IPS-15b (cell line): Measurements from ENCODE around the gene CCT8.
"Not testable (repeated sequence)": the region's sequence is repeated elsewhere in the genome, so short reads cannot be mapped to it uniquely, and the experiment has no call there.

Experiments used
- H3K27me3 ChIP-seq: one replicate; pipeline ENCODE4 v1.6.1; 2013; ENCODE audit warnings: low read length; ENCODE audit not compliant: control insufficient read depth, insufficient read depth
- H3K36me3 ChIP-seq: one replicate; pipeline ENCODE4 v1.6.1; 2013; ENCODE audit warnings: low read length; ENCODE audit not compliant: control insufficient read depth, insufficient read depth
- H3K4me1 ChIP-seq: one replicate; pipeline ENCODE4 v1.6.1; 2013; ENCODE audit warnings: mild to moderate bottlenecking, low read length; ENCODE audit not compliant: control insufficient read depth, insufficient read depth
- H3K4me3 ChIP-seq: one replicate; pipeline ENCODE4 v1.5.1; 2013; ENCODE audit warnings: low read depth, low read length
- H3K9ac ChIP-seq: one replicate; pipeline ENCODE4 v1.6.1; 2013; ENCODE audit warnings: low read depth, mild to moderate bottlenecking, low read length
- H3K9me3 ChIP-seq: one replicate; pipeline ENCODE4 v1.6.1; 2013; ENCODE audit warnings: mild to moderate bottlenecking, low read length; ENCODE audit not compliant: control insufficient read depth, insufficient read depth

CCT8 gene

DNA sequence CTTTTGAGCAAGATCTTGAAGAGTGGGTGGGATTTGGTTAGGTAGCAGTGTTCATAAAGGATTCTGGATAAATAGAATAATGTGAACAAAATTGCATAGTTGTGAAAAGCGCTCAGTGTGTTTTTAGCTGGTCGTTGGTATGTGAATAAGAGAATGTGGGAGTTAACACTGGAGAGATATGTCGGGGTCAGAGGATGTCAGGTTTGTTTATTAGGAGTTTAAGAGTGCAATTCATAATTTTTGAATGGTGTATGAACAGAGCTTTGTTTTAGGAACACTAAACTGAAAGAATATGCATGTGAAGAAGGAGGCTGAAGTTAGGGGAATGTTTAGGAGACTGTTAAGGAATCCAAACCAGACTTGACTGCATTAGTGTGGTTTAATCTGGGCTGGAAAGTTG lies 39.6 kb downstream of the CCT8 start:
- Histone ChIP-seq H3K4me1 (no peaks in the 10 kb centered on the region), H3K9ac (no peak overlapping the region), H3K27me3 (no peaks in the 10 kb centered on the region), H3K36me3 (peaks cover 18% of the 10 kb centered on the region), H3K4me3 (no peak overlapping the region), H3K9me3 (no peaks in the 10 kb centered on the region)

DNA sequence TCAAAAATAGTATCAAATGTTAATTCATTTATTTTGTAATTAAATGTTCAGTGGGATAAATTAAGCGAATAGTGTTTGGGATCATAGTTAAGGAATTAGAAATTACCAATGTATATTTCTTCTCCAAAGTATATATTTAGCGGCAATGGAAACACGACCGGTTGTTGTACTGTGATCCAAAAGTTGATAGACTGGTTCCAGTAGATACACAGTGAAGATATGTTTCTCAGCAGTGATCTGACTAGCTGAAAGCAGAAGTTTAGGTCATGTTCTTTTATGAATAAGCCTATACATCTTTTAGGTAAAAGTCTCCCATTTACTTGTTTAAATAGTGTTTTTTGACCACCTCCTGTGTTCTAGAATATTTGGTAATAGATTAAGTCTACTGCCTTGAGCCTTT lies 40.1 kb downstream of the CCT8 start:
- no peaks in the 10 kb centered on the region for H3K9me3 ChIP-seq
- H3K9ac ChIP-seq = no peak overlapping the region
- peaks cover 18% of the 10 kb centered on the region for H3K36me3 ChIP-seq
- no peaks in the 10 kb centered on the region for H3K27me3 ChIP-seq
- no peak overlapping the region for H3K4me3 ChIP-seq
- H3K4me1 ChIP-seq = no peaks in the 10 kb centered on the region

DNA sequence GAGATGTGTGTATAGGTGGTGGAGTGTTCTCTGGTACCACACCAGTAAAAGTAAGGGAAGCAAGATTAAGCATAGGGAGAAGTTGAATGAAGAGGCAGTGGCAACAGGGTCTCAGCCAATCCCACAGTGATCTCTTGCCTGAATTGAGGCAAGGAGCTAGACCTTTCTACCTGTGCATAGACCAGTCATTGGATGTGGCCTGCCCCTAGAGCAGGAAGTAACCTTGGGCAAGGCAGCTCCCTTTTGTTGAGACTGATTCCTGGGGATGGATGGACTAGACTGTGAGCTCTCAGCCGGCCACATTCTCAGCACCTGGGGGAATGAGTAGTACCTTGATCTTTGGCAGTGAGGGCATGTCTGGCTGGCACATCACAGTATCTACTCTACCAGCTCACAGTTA lies 42.5 kb downstream of the CCT8 start:
- H3K4me1 ChIP-seq = peaks cover 3% of the 10 kb centered on the region
- no peak overlapping the region for H3K4me3 ChIP-seq
- H3K36me3 ChIP-seq = peaks cover 18% of the 10 kb centered on the region
- H3K27me3 ChIP-seq = no peaks in the 10 kb centered on the region
- no peaks in the 10 kb centered on the region for H3K9me3 ChIP-seq
- H3K9ac ChIP-seq = no peak overlapping the region

DNA sequence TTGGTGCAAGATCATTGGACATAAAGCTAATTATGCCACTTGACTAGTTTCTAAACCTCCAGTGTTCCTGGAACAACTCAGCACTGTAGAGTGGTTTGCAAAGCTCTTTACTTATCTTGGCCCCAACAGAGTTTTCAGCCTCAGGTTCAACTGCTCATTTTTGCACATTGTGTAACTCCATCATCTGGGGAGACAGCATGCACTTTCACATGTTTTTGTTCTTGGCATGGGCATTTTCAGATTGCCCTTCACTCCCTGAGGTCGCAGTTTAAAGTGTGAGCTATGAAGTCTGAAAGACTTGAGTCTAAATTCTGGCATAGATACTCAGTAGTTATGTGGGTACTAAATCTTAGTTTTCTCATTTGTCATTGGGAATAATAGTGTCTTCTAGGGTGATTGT lies 43.9 kb downstream of the CCT8 start:
- H3K27me3 ChIP-seq = no peaks in the 10 kb centered on the region
- peaks cover 18% of the 10 kb centered on the region for H3K36me3 ChIP-seq
- peaks cover 4% of the 10 kb centered on the region for H3K4me1 ChIP-seq
- H3K9ac ChIP-seq = no peak overlapping the region
- no peak overlapping the region for H3K4me3 ChIP-seq
- no peaks in the 10 kb centered on the region for H3K9me3 ChIP-seq

DNA sequence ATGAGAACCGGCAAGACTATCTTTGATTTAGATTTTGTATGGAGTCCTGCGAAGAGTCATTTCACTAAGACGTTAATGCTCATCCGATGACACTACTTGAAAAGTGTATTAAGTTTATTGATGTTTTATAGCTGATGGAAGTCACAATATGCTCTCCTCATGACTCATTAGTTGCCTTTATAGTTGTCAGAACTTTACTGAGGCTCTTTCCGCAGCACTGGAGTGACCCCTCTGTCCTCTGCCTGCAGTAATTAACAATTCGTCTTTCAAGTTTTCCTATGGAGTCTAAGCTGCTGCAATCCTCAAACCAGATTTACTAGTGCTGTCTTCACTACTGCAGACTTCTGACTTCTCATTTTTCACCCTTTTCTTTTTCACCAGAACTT lies 48.1 kb downstream of the CCT8 start:
- Histone ChIP-seq H3K36me3 (peaks cover 5% of the 10 kb centered on the region), H3K4me1 (peaks cover 4% of the 10 kb centered on the region), H3K4me3 (peak overlapping the region; percentile 99), H3K9ac (peak overlapping the region; percentile 99), H3K27me3 (no peaks in the 10 kb centered on the region), H3K9me3 (no peaks in the 10 kb centered on the region)

DNA sequence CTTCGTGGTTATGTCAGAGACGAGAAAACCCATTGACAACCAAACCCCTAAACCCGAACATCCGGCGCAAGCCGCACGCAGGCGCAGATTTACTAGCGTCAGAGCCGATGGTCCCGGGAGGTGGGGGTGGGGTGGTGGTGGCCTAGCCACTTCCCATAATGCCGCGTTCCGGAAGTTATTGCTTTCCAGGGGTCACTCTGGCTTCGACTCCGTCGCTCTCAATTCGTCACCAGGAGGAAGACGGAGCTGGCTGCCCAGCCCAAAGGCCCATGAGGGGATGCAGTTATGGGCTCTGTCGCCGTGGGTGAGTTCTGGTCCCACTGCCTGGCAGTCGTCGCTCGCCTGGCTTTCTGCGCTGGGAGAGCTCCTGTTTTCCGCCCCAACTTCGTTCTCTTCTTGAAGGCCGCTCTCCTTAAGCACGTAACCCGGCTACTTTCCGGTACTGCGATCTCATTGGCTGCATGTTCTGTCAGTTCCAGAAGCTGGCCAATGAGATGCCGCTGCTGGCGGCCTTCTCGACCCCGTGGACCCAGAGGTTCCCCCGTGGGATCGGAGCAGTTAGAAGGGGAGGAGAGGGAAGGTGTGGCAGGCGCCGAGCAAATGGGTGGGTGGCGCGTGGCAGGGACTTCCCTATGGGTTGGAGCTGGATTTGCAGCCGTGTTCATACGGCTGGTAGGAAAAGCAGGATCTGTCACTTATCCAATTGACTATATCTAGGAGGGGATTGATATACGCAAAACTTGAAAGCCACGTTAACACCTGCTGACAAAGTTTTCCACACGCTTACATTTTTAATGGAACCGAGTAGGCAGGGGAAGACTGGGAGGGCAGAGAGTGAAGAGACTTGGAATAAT lies 48.7 kb downstream of the CCT8 start, which contains the start of gene USP16:
Gene USP16, plus strand, starts transcription at position 195 of the 854 bp plus-strand sequence. CDS start 3,246 bp downstream, outside the sequence.
- Histone ChIP-seq H3K36me3 (peaks cover 4% of the 10 kb centered on the region), H3K4me1 (peaks cover 4% of the 10 kb centered on the region)

DNA sequence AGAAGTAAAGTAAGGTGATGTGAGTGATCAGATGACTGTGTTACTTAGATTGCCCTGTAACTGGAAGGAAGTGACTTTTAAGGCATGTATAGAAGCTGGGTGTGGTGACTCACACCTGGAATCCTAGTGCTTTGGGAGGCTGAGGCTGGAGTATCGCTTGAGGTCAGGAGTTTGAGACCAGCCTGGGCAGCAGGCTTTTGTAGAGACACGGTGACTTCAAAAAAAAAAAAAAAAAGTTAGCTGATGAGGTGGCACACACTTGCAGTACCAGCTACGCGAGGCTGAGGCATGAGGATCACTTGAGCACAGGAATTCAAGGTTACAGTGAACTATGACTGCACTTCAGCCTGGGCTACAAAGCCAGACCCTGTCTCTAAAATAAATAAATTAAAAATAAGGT lies 51.3 kb downstream of the CCT8 start:
- Histone ChIP-seq H3K9me3 (no peaks in the 10 kb centered on the region), H3K4me3 (no peak overlapping the region), H3K9ac (no peak overlapping the region), H3K27me3 (no peaks in the 10 kb centered on the region), H3K4me1 (peaks cover 9% of the 10 kb centered on the region), H3K36me3 (no peaks in the 10 kb centered on the region)

More for the DNA sequence above, 48.7 kb downstream of the CCT8 start, which contains the start of gene USP16:
- Histone ChIP-seq H3K9me3 (no peaks in the 10 kb centered on the region), H3K9ac (peak within 1 kb of the TSS; percentile 99), H3K4me3 (peak within 1 kb of the TSS; percentile 99), H3K27me3 (no peaks in the 10 kb centered on the region)

DNA sequence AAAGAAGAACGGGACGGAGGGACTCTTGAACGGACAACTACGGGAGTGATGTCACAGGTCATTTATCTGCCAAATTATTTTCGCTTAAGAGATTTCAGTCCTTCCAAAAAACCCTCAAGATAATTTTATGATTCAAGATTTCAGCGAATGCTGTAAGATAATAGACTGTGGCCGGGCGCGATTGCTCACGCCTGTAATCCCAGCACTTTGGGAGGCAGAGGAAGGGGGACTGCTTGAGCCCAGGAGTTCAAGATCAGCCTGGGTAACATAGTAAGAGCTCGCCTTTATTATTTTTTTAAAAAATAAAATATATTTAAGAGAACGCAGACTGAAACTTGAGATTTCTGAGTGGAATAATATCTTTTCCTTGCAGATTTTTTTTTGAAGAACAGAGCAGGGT lies 54.9 kb downstream of the CCT8 start:
- Histone ChIP-seq H3K9me3 (no peaks in the 10 kb centered on the region), H3K36me3 (no peaks in the 10 kb centered on the region), H3K9ac (peak overlapping the region; percentile 50), H3K27me3 (no peaks in the 10 kb centered on the region), H3K4me1 (peaks cover 5% of the 10 kb centered on the region), H3K4me3 (peak overlapping the region; percentile 62)

DNA sequence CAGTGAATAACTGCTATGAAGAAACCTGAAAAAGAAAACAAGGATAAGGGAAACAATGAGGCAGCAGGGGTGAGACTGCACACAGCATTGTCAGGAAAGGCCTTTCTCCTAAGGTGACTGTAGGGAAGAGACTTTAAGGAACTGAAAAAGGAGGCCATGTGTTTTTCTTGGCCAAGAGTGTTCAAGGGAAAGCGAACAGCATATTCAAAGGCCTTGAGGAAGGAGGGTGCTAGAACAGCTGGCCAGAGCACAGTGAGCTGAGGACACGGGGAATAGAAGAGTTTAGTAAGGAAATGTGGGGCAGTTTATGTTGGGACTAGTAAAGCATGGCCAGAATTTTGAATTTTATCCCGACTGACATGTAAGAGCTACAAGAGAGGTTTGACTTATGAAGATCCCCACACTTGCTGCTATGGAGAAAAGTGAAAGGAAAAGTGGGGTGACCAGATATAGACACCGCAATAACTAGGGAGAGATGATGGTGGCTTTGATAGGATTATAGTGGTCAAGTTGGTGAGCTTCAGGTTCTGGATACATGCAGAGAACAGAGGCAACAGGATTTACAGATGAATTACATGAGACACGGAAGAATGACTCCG lies 55.7 kb downstream of the CCT8 start:
- Histone ChIP-seq H3K9me3 (no peaks in the 10 kb centered on the region), H3K9ac (no peak overlapping the region), H3K36me3 (no peaks in the 10 kb centered on the region), H3K4me3 (peak overlapping the region; percentile 62), H3K4me1 (peaks cover 5% of the 10 kb centered on the region), H3K27me3 (no peaks in the 10 kb centered on the region)

DNA sequence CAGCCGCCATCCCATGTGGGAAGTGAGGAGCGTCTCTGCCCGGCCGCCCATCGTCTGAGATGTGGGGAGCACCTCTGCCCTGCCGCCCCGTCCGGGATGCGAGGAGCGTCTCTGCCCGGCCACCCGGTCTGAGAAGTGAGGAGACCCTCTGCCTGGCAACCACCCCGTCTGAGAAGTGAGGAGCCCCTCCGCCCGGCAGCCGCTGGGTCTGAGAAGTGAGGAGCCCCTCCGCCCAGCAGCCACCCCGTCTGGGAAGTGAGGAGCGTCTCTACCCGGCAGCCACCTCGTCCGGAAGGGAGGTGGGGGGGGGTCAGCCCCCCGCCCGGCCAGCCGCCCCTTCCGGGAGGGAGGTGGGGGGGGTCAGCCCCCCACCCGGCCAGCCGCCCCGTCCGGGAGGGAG lies 62.2 kb downstream of the CCT8 start:
- not testable (repeated sequence) for H3K9me3 ChIP-seq, H3K36me3 ChIP-seq, H3K27me3 ChIP-seq, H3K9ac ChIP-seq, H3K4me1 ChIP-seq, H3K4me3 ChIP-seq

DNA sequence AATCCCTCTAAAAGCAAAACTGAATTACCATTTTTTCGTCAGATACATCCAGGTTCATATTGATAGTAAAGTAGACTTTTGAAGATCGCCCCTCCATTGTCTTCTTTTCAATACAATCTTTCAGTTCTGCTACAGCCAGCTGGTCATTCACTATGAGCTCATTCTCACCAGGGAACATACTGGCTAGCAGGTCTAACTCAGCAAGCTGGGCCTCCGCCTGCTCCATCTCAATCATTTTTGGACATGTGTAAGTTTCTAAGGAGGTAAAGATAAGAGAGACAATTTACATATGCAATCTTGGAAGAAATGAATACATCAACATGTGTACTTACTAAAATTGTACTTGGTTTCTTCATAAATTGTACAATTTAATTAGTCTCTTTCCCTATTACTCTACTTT lies 65.1 kb downstream of the CCT8 start:
- H3K4me1 ChIP-seq = no peaks in the 10 kb centered on the region
- H3K4me3 ChIP-seq = no peak overlapping the region
- no peak overlapping the region for H3K9ac ChIP-seq
- no peaks in the 10 kb centered on the region for H3K27me3 ChIP-seq
- no peaks in the 10 kb centered on the region for H3K9me3 ChIP-seq
- H3K36me3 ChIP-seq = no peaks in the 10 kb centered on the region

DNA sequence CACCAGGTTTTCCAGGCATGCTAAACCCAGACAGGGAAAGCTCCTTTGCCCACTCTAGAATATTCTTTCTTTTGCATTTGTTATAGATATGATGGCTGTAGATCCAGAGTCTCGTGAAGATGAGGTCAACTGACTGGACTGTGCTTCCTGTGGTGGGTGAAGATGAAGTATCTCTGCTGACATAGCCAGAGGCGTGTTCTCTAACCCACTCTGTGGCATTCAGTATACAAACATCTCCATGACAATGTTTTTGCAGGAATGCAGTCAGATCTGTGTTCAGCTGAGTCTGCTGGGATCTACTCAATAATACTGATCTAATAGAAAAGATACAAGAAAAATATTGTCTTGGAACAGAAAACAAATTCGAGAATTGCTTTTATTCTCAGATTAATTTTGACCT lies 65.6 kb downstream of the CCT8 start:
- Histone ChIP-seq H3K9ac (no peak overlapping the region), H3K36me3 (no peaks in the 10 kb centered on the region), H3K4me1 (no peaks in the 10 kb centered on the region), H3K9me3 (no peaks in the 10 kb centered on the region), H3K4me3 (no peak overlapping the region), H3K27me3 (no peaks in the 10 kb centered on the region)
